Neural cell (in vitro differentiated cells): ENCODE measurements around the gene GATAD2A. TPM values are rescaled to one million over a fixed set of nuclear protein-coding genes. Genes with fewer than 3 reads are reported as not detected.
A peak's percentile ranks its signal among the peaks of the same experiment; 100 is the strongest.

Source experiments
- H2AFZ ChIP-seq: fragments of 200-600, 300-800 bp; sonication (generic), shearing (Covaris generic); 2 replicates; pipeline ENCODE4 v1.6.0; 2014; ENCODE audit warnings: low read depth, mild to moderate bottlenecking, antibody characterized with exemption, low read length, moderate library complexity
- H3F3A ChIP-seq: fragments of 200-600 bp; shearing (Covaris generic); 2 replicates; pipeline ENCODE4 v1.6.1; 2016; ENCODE audit warnings: mild to moderate bottlenecking, moderate library complexity, mixed read lengths, antibody characterized with exemption, low read length; ENCODE audit not compliant: insufficient read depth, poor library complexity, severe bottlenecking
- H3K27ac ChIP-seq: fragments of 200-600, 300-800 bp; sonication (generic), shearing (Covaris generic); 2 replicates; pipeline ENCODE4 v1.5.1; 2014; ENCODE audit warnings: mild to moderate bottlenecking, low read length, moderate library complexity
- H3K27me3 ChIP-seq: fragments of 300-800, 200-600 bp; sonication (generic), shearing (Covaris generic); 2 replicates; pipeline ENCODE4 v1.6.0; 2014; ENCODE audit warnings: mild to moderate bottlenecking, low read depth, low read length, moderate library complexity; ENCODE audit not compliant: insufficient read depth
- H3K36me3 ChIP-seq: fragments of 300-800, 200-600 bp; sonication (generic), shearing (Covaris generic); 2 replicates; pipeline ENCODE4 v1.5.1; 2014; ENCODE audit warnings: mild to moderate bottlenecking, antibody characterized with exemption, low read length, moderate library complexity; ENCODE audit not compliant: insufficient read depth
- H3K4me2 ChIP-seq: fragments of 300-800, 200-600 bp; sonication (generic), shearing (Covaris generic); 2 replicates; pipeline ENCODE4 v1.6.0; 2014; ENCODE audit warnings: mild to moderate bottlenecking, low read length
- H3K4me3 ChIP-seq: fragments of 300-800, 200-600 bp; sonication (generic), shearing (Covaris generic); 2 replicates; pipeline ENCODE4 v1.5.1; 2014; ENCODE audit warnings: mild to moderate bottlenecking, low read length, moderate library complexity
- H3K79me2 ChIP-seq: fragments of 200-600 bp; shearing (Covaris generic); replicated peaks from 2 replicates; pipeline ENCODE4 v1.6.0; 2014; ENCODE audit warnings: mild to moderate bottlenecking, low read length, moderate library complexity; ENCODE audit not compliant: insufficient read depth
- H3K9ac ChIP-seq: fragments of 300-800, 200-600 bp; sonication (generic), shearing (Covaris generic); 2 replicates; pipeline ENCODE4 v1.6.1; 2016; ENCODE audit warnings: mild to moderate bottlenecking, low read length, mixed read lengths
- H3K9me2 ChIP-seq: fragments of 200-600 bp; shearing (Covaris generic); 2 replicates; pipeline ENCODE4 v1.6.1; 2016; ENCODE audit warnings: mild to moderate bottlenecking, low read length, mixed read lengths; ENCODE audit not compliant: insufficient read depth
- H3K9me3 ChIP-seq: fragments of 200-600, 300-800 bp; sonication (generic), shearing (Covaris generic); 2 replicates; pipeline ENCODE4 v1.6.1; 2016; ENCODE audit warnings: mild to moderate bottlenecking, mixed run types, low read length, moderate library complexity, mixed read lengths
- H4K20me1 ChIP-seq: fragments of 200-600 bp; shearing (Covaris generic); 2 replicates; pipeline ENCODE4 v1.6.1; 2016; ENCODE audit warnings: mild to moderate bottlenecking, mixed run types; ENCODE audit not compliant: insufficient read depth
- CTCF ChIP-seq: fragments of 450-650 bp; IDR thresholded peaks from 2 replicates; pipeline ENCODE4 v1.5.1; 2014; ENCODE audit warnings: antibody characterized with exemption, mild to moderate bottlenecking, moderate library complexity; ENCODE audit not compliant: poor library complexity, severe bottlenecking
- EP300 ChIP-seq: fragments of 450-650 bp; conservative IDR thresholded peaks from 2 replicates; pipeline ENCODE4 v1.6.1; 2014; ENCODE audit warnings: antibody characterized with exemption, mild to moderate bottlenecking, moderate library complexity; ENCODE audit not compliant: poor library complexity, severe bottlenecking
- EZH2 ChIP-seq: fragments of 200-600, 300-800 bp; shearing (Covaris generic), sonication (generic); IDR thresholded peaks from 2 replicates; pipeline ENCODE4 v1.6.1; 2014; ENCODE audit warnings: antibody characterized with exemption, low read length, borderline replicate concordance, mild to moderate bottlenecking; ENCODE audit not compliant: insufficient read depth, poor library complexity, severe bottlenecking
- MXI1 ChIP-seq: fragments of 450-650 bp; conservative IDR thresholded peaks from 2 replicates; pipeline ENCODE4 v1.6.1; 2014; ENCODE audit warnings: antibody characterized with exemption, mild to moderate bottlenecking; ENCODE audit not compliant: poor library complexity, severe bottlenecking
- POLR2AphosphoS5 ChIP-seq: IDR thresholded peaks from 2 replicates; pipeline ENCODE4 v1.6.1; 2012
- RAD21 ChIP-seq: fragments of 450-650 bp; conservative IDR thresholded peaks from 2 replicates; pipeline ENCODE4 v1.6.1; 2014; ENCODE audit warnings: antibody characterized with exemption, mild to moderate bottlenecking, moderate library complexity
- REST ChIP-seq: IDR thresholded peaks from 2 replicates; pipeline ENCODE4 v1.6.1; 2012; ENCODE audit warnings: borderline replicate concordance
- SMC3 ChIP-seq: fragments of 450-650 bp; conservative IDR thresholded peaks from 2 replicates; pipeline ENCODE4 v1.6.1; 2014; ENCODE audit warnings: antibody characterized with exemption, mild to moderate bottlenecking, moderate library complexity; ENCODE audit not compliant: poor library complexity
- TAF1 ChIP-seq: IDR thresholded peaks from 2 replicates; pipeline ENCODE4 v1.6.1; 2012; ENCODE audit warnings: low read depth
- polyA plus RNA-seq: library from polyadenylated mRNA; depleted of rRNA; stranded (reverse); fragments of >200 nt; gene quantifications from 2 replicates; pipeline ENCODE4 v1.2.3, GENCODE V29; 2014

GATAD2A gene
- polyA plus RNA-seq, 1 donor from 2014 or later: 13.9 TPM

- Histone ChIP-seq H3K9me2 (no peaks in the 10 kb centered on the region), H3K9me3 (no peaks in the 10 kb centered on the region), H3K27me3 (no peaks in the 10 kb centered on the region), H3K27ac (no peak overlapping the region), H3K4me2 (no peak overlapping the region), H3K4me3 (no peak overlapping the region), H3K79me2 (peaks cover 20% of the 10 kb centered on the region), H4K20me1 (no peaks in the 10 kb centered on the region), H3F3A (no peaks in the 10 kb centered on the region), H3K36me3 (peaks cover 7% of the 10 kb centered on the region), H2AFZ (no peak overlapping the region), H3K9ac (peak overlapping the region; percentile 20)
- no peak for TF ChIP-seq RAD21
- TF ChIP-seq TAF1: no peak
- no peak for TF ChIP-seq EZH2
These were observed 55.3 kb downstream of the GATAD2A start for GRCh38 chr19:19460761-19461265.

GRCh38 chr19:19461306-19461670 lies 55.8 kb downstream of the GATAD2A start:
- no peak overlapping the region for H3K4me2 ChIP-seq
- TF ChIP-seq REST (no peak), POLR2AphosphoS5 (no peak), CTCF (no peak), RAD21 (no peak), SMC3 (no peak), EP300 (no peak), EZH2 (no peak), TAF1 (no peak), MXI1 (no peak)
- H3K79me2 ChIP-seq: peaks cover 20% of the 10 kb centered on the region
- peaks cover 9% of the 10 kb centered on the region for H3K36me3 ChIP-seq
- no peak overlapping the region for H3K4me3 ChIP-seq
- no peaks in the 10 kb centered on the region for H4K20me1 ChIP-seq
- H3K27ac ChIP-seq: no peak overlapping the region
- no peaks in the 10 kb centered on the region for H3K9me2 ChIP-seq
- H3K27me3 ChIP-seq: no peaks in the 10 kb centered on the region
- H3F3A ChIP-seq: no peaks in the 10 kb centered on the region
- no peak overlapping the region for H2AFZ ChIP-seq
- H3K9ac ChIP-seq: peak overlapping the region; percentile 20
- H3K9me3 ChIP-seq: no peaks in the 10 kb centered on the region
